T follicular helper cell (primary cell): ENCODE results near the gene FGFR3.
A peak's percentile ranks its signal among the peaks of the same experiment; 100 is the strongest.
"Not testable (repeated sequence)": the region's sequence is repeated elsewhere in the genome, so short reads cannot be mapped to it uniquely, and the experiment has no call there.

Experiments
- DNase-seq: peaks from one replicate; pipeline ENCODE4 v3.0.0-alpha.2; 2020; ENCODE audit warnings: low read depth

The FGFR3 gene

DNA sequence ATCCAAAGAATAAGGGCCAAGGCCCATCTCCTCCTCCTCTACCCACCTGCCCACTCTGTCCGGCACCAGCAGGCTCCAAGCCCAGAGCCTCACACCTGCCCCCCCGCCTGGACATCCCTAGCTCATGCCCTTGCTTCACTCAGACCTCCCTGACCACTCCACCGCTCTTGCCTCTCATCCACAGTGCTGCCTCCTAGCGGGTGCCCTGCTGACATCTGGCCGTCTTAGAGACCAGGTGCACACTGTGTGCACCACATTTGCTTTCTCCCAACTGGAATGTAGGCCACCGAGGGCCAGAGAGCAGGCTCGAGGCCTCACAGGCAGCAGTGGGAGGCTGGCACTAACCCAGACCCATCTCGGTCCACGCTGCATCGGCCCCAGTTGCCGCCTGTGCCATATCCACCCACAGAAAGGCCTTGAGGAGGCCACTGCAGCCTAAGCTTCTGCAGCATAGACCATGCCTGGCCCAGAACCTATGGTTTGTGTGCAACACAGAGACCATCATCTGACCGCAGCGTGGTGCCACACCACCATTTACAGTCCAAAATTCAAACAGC lies 49.3 kb downstream of the FGFR3 start:
- DNase-seq = no peak

DNA sequence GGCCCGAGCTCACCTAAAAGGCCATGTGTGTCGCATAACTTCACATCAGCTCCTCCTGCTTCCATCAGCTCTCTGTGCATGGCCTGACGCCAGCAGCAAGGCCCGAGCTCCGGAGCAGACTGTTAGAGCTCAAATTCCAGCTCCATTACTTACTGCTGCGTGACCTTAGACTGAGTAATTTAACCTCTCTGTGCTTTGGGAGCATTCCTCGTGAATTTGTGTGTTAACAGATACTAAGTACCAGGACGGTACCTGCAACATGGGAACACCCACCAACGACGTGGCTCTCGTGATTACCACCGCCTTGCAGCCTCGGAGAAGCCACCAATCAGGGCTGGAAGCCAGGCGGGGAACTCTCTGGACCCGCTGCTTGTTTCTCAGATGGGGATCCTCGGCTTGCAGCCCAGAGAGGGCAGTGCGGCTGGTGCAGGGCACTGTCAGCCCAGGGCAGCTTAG lies 49.9 kb downstream of the FGFR3 start:
- no peak for DNase-seq

DNA sequence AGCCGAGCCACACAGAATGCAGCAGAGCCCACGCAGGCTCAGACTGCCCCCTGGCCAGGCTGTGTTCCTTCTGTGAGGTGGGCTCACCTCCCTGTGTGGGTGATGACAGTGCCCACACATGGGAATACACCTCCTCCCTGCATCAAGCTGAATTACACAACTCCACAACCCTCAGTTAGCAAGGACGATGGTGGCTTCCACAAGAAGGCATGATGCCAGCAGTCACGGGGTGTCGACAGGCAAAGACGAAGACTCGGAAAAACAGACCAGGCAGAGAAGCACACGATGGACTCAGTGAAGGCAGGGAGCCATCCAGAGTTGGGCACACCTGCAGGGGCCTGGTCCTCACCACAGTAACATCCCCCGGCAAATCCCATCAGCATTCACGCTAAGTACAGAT lies 50.8 kb downstream of the FGFR3 start:
- DNase-seq = no peak

GRCh38 chr4:1844618-1845017 lies 51.5 kb downstream of the FGFR3 start:
- DNase-seq = not testable (repeated sequence)

DNA sequence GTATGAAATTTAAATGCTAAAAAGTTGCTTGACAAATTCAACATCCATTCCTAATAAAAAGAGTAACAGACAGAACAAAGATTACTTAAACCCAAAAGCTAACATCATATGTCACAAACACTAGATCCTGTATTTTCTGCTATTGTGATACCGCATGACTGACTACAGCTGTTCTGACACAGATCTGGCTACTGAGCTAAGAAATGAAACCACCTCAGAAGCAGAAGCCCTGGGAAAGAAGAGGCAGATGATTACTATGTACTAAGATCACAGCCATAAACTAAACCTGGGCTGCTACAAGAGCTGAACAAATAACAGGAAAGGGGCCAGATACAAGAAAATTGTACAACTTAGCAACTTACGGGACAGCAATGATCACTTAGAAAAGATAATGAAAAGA lies 53.5 kb downstream of the FGFR3 start:
- no peak for DNase-seq

DNA sequence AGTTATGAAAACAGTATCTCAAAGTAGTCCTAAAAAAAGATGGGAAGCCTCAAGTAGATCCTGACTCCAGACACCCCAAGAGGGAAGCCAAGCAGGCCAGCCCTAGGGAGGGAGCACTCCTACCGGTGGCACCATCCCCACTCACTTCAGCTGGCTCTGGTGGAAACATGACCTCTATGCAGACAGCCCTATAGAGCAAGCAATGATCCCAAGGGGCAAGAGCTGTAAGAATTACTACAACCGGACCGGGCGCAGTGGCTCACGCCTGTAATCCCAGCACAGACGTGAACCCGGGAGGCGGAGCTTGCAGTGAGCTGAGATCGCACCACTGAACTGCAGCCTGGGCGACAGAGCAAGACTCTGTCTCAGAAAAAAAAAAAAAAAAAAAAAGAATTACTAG lies 57.2 kb downstream of the FGFR3 start:
- no peak for DNase-seq

DNA sequence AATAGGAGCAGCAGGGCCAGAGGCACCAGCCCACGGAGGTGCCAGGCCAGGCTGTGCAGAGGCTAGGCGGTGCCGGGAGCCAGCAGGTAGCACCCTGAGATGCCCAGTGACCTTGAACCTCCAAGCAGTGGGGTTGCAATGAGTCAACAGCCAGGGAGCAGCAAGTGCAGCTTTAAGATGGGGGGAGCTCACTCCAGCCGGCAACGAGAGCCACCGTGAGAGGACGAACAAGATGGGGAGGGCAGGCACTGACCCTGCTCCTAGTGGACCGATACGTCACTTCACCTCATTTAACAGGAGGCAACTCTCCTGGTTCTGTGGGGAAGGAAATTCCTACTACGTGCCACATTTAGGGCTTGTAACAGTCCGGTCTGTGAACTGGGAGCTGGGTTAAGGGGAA lies 58.1 kb downstream of the FGFR3 start:
- DNase-seq = no peak

DNA sequence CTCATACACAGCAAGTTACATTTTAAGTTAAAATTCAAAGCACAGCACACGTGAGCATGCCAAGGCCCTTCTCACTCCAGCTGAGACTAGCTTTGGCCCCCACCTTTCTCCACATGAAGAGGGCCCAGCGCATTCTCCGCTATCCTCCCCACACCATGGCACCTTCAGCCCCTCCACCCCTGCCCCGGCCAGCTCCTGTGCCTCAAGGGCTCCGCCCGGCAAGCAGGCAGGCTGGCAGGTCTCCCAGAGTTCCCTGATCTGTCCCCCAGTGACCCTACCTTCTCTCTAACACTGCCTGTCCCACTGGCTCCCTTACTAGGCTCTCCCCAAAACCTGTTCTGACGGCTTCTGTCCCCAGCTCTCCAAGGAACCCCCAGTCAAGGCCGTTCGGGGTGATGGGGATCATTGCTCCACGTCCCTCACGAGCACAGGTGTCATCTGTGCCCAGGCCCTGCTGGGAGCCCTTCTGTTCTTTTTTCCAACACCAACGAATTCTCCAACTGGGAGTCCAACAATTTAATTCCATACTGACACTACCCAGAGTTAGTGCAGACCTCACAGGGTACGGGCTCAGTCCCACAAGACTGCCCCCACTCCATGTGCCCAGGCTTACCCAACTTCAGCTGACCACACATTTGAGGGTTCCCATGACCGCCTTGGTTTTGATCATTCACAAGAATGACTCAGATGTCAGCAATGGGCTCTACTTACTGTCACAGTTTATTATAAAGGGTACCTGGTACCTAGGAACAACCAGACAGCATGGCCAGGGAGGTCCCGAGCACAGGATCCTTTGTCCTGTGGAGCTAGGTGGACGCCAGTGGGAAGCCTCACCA lies 58.7 kb downstream of the FGFR3 start:
- no peak for DNase-seq

GRCh38 chr4:1852904-1853623 lies 60.0 kb downstream of the FGFR3 start:
- DNase-seq = no peak

- no peak for DNase-seq
Observed at GRCh38 chr4:1854752-1855151, 61.7 kb downstream of the FGFR3 start.

GRCh38 chr4:1855333-1856070 lies 62.4 kb downstream of the FGFR3 start:
- DNase-seq = no peak

DNA sequence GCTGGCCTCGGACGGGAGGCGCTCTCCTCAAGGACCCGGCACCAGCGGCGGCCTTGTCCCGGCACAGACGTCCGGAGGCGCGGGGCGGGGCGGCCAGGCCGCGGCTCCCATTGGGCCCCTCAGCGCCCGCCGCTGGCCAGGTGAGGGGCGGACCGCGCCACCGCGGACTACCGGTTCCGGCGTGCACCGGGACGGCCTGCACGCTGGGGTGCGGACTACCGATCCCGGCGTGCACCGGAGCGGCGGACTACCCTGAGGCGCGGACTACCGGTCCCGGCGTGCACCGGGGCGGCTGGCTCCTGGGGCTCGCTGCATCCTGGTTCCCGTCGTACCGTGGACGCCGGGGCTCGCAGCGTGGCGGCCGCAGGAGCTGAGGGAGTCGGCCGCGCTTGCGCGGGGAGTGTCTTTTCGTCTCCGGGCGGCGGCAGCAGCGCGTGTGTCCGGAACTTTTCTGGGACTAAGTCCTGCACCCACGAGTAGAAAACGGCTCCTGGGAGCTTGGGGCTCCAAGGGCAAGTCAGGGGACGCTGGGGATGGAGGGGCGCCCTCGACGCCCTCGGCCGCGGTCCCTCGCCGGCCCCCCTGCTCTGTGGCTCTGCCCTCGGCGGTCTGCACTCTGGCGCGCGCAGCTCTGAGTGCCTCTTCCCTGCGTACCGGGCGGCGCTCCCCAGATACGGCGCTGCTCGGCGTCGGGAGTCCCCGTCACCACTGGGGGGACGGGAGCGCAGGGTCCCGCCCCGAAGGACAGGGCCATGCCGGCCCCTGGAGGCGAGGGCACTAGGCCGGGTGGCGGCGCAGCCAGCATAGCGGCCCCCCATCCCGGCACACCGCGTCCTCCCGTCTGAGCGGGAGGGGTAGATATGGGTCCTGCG lies 63.2 kb downstream of the FGFR3 start, which contains the start of gene LETM1:
Gene LETM1 (minus strand): TSS at position 86 of the 872 bp plus-strand sequence. CDS start 206 bp downstream, outside the sequence.
- DNase-seq = peak; percentile 84

- no peak for DNase-seq
Observed at GRCh38 chr4:1856943-1857699, 64.0 kb downstream of the FGFR3 start.

DNA sequence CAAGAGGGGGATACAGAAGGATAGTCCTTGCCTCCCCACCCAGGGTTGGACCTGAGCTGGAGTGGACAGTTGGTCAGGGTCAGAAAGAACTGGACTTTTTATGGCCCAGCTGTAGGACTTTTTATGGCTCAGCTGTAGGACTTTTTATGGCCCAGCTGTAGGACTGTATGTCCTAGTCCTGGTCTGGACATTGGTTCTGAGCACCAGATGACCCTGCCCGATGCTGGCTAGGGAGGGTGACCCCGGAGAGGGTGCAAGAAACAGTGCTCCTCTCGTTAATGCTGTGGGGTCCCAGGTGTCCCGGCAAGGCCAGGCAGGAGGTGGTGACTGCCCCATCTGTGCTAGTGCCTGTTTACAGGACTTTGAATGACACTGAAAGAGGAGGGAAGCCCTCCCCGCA lies 64.8 kb downstream of the FGFR3 start:
- DNase-seq = no peak
